PC-3 (cell line): ENCODE data around the gene SIGLEC14. TPM values are rescaled to one million over a fixed set of nuclear protein-coding genes. Genes with fewer than 3 reads are reported as not detected.
A peak's percentile ranks its signal among the peaks of the same experiment; 100 is the strongest.
"Not testable (repeated sequence)": the region's sequence is repeated elsewhere in the genome, so short reads cannot be mapped to it uniquely, and the experiment has no call there.

Experiments
- ATAC-seq: fragments of 200-7000 bp; cut with Tn5 transposase; 2 replicates; pipeline ENCODE4 v1.9.1; 2020; ENCODE audit warnings: mild to moderate bottlenecking, moderate library complexity
- BruUV-seq: library from RNA; stranded (reverse); fragments of 400-500 nt; replicated peaks from 2 replicates; lab custom pipeline; 2021; lab: Mats Ljungman, UMichigan
- CTCF ChIA-PET: fragments of 300-600 bp; sonication (Branson Sonifier 250); formaldehyde crosslinking; loops from one replicate; lab custom pipeline; 2022; ENCODE audit warnings: antibody characterized with exemption; lab: Charles Lee
- POLR2A ChIA-PET: fragments of 300-600 bp; sonication (Branson Sonifier 250); formaldehyde crosslinking; loops from one replicate; lab custom pipeline; 2022; ENCODE audit warnings: antibody characterized with exemption; ENCODE audit not compliant: unreplicated experiment; lab: Charles Lee
- DNase-seq: peaks from one replicate; pipeline ENCODE4 v3.0.0-alpha.2; 2015
- H2AFZ ChIP-seq: fragments of 300-600 bp; sonication (generic); 2 replicates; pipeline ENCODE4 v1.6.0; 2016; ENCODE audit warnings: antibody characterized with exemption, low read length
- H3F3A ChIP-seq: fragments of 300-600 bp; sonication (generic); one replicate; pipeline ENCODE4 v1.6.0; 2017; ENCODE audit warnings: antibody characterized with exemption, low read length, control low read depth, mild to moderate bottlenecking; ENCODE audit not compliant: unreplicated experiment
- H3K27ac ChIP-seq: fragments of 300-600 bp; sonication (generic); 2 replicates; pipeline ENCODE4 v1.5.1; 2016; ENCODE audit warnings: mild to moderate bottlenecking, low read length
- H3K27me3 ChIP-seq: fragments of 300-600 bp; sonication (generic); 2 replicates; pipeline ENCODE4 v1.6.1; 2016; ENCODE audit warnings: low read length, mixed read lengths
- H3K36me3 ChIP-seq: fragments of 300-600 bp; sonication (generic); 2 replicates; pipeline ENCODE4 v1.6.1; 2016; ENCODE audit warnings: low read depth, mixed run types, low read length, mixed read lengths
- H3K4me1 ChIP-seq: fragments of 300-600 bp; sonication (generic); 2 replicates; pipeline ENCODE4 v1.5.1; 2016; ENCODE audit warnings: low read length; ENCODE audit not compliant: insufficient read depth
- H3K4me2 ChIP-seq: fragments of 300-600 bp; sonication (generic); 2 replicates; pipeline ENCODE4 v1.6.0; 2016; ENCODE audit warnings: low read length
- H3K4me3 ChIP-seq: fragments of 300-600 bp; sonication (generic); 2 replicates; pipeline ENCODE4 v1.5.1; 2016; ENCODE audit warnings: mild to moderate bottlenecking, low read length, mixed read lengths
- H3K79me2 ChIP-seq: fragments of 300-600 bp; sonication (generic); 2 replicates; pipeline ENCODE4 v1.6.1; 2017; ENCODE audit warnings: low read length, mixed read lengths
- H3K9ac ChIP-seq: fragments of 300-600 bp; sonication (generic); 2 replicates; pipeline ENCODE4 v1.6.0; 2016; ENCODE audit warnings: mild to moderate bottlenecking, low read length
- H3K9me2 ChIP-seq: fragments of 300-600 bp; sonication (generic); replicated peaks from 2 replicates; pipeline ENCODE4 v1.6.1; 2016; ENCODE audit warnings: mixed run types, low read length, mixed read lengths
- H3K9me3 ChIP-seq: fragments of 300-600 bp; sonication (generic); 2 replicates; pipeline ENCODE4 v1.6.1; 2016; ENCODE audit warnings: low read length, mixed read lengths
- H4K20me1 ChIP-seq: fragments of 300-600 bp; sonication (generic); 2 replicates; pipeline ENCODE4 v1.6.1; 2016; ENCODE audit warnings: low read length, mixed read lengths
- CTCF ChIP-seq: fragments of 300-600 bp; sonication (generic); conservative IDR thresholded peaks from 2 replicates; pipeline ENCODE4 v1.5.1; 2017; ENCODE audit warnings: antibody characterized with exemption, low read depth, mild to moderate bottlenecking, low read length
- EZH2 ChIP-seq: fragments of 300-600 bp; sonication (generic); IDR thresholded peaks from one replicate; pipeline ENCODE4 v1.6.1; 2017; ENCODE audit warnings: antibody characterized with exemption, mild to moderate bottlenecking, low read length; ENCODE audit not compliant: unreplicated experiment
- EZH2phosphoT487 ChIP-seq: fragments of 300-600 bp; sonication (generic); IDR thresholded peaks from 2 replicates; pipeline ENCODE4 v1.6.1; 2018; ENCODE audit warnings: mild to moderate bottlenecking, antibody characterized with exemption, low read length, borderline replicate concordance
- intact Hi-C: fragments of 100-400 bp; cut with micrococcal nuclease; formaldehyde crosslinking; loops from 2 replicates; pipeline ENCODE4 v1.9.0; 2023
- total RNA-seq: library from RNA; depleted of rRNA; stranded (reverse); fragments of >200 nt; gene quantifications from 2 replicates; pipeline ENCODE4 v1.2.3, GENCODE V29; 2014

Gene SIGLEC14
- total RNA-seq, 1 experiment from 2014 or later, result not detected

DNA sequence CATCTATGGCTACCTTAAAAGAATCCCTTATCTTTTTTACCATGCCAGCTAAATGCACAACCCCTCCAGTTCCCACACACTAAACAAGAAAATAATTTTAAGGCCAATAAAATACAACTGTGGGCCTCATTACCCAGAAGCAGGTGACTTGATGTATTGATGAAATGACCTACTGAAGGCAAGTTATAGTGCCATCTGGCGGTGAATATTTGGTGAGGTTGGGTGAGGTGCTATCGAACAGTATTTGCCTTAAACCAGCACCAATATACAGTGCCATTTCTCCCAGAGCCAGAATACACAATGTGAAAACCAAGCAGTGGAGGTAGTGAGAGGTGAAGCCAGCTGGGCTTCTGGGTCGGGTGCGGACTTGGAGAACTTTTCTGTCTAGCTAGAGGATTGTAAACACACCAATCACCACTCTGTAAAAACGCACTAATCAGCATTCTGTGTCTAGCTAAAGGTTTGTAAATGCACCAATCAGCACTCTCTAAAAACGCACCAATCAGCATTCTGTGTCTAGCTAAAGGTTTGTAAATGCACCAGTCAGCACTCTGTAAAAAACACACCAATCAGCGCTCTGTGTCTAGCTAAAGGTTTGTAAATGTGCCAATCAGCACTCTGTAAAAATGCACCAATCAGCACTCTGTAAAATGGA is 29.4 kb upstream of the SIGLEC14 start:
- H3K27me3 ChIP-seq, H3K9me3 ChIP-seq, H3K9ac ChIP-seq, H3K9me2 ChIP-seq, H3K27ac ChIP-seq, H3K36me3 ChIP-seq, H3K4me3 ChIP-seq, POLR2A ChIA-PET, H3K79me2 ChIP-seq, H2AFZ ChIP-seq, BruUV-seq, H3F3A ChIP-seq, H3K4me2 ChIP-seq, intact Hi-C loops, H4K20me1 ChIP-seq, H3K4me1 ChIP-seq: not testable (repeated sequence)
- CTCF ChIA-PET, result interaction anchor here (1.4 kb wide), 1 partner anchor 15 kb away, joined by 6 read pairs; no protein-coding TSS in a partner anchor
- DNase-seq (peak; percentile 74), ATAC-seq (peak; percentile 51)
- TF ChIP-seq CTCF, result peak; percentile 78

DNA sequence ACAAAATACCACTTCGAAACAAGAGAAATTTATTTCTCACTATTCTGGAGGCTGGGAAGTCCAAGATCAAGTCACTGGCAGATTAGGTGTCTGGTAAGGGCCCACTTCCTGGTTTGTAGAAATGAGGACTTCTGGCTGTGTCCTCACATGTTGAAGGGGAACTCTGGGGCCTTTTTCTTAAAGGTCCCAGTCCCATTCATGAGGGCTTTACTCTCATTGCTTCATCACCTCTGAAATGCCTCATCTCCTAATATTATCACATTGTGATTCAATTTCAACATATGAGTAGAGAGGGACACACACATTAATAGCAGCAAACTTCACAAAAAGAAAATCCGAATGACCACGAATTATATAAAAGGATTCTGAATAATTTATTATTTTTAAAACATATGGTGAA is 21.6 kb upstream of the SIGLEC14 start:
- no TSS peak for BruUV-seq
- no peak overlapping the region for H3K4me2 ChIP-seq
- ChIA-PET POLR2A (no interaction called here), CTCF (no interaction called here)
- no peaks in the 10 kb centered on the region for H3K36me3 ChIP-seq
- H3K9ac ChIP-seq, result no peak overlapping the region
- H4K20me1 ChIP-seq, result no peaks in the 10 kb centered on the region
- no peaks in the 10 kb centered on the region for H3K9me3 ChIP-seq
- H3K4me3 ChIP-seq, result no peak overlapping the region
- H3K27me3 ChIP-seq, result peaks cover 22% of the 10 kb centered on the region
- ATAC-seq (no peak), DNase-seq (no peak)
- H3F3A ChIP-seq, result no peaks in the 10 kb centered on the region
- TF ChIP-seq EZH2phosphoT487, result no peak
- no peak for TF ChIP-seq EZH2
- no peak for TF ChIP-seq CTCF
- no peaks in the 10 kb centered on the region for H3K4me1 ChIP-seq
- H2AFZ ChIP-seq, result no peak overlapping the region
- intact Hi-C loops, result no loop called here
- H3K9me2 ChIP-seq, result no peaks in the 10 kb centered on the region
- no peaks in the 10 kb centered on the region for H3K79me2 ChIP-seq
- no peak overlapping the region for H3K27ac ChIP-seq

- POLR2A ChIA-PET, result no interaction called here
- no peaks in the 10 kb centered on the region for H3K79me2 ChIP-seq
These were observed 18.4 kb upstream of the SIGLEC14 start for GRCh38 chr19:51664997-51665396.

More at GRCh38 chr19:51664997-51665396, 18.4 kb upstream of the SIGLEC14 start:
- Histone ChIP-seq H3K9me3 (no peaks in the 10 kb centered on the region), H2AFZ (no peak overlapping the region), H3K27me3 (peaks cover 30% of the 10 kb centered on the region), H3K9me2 (no peaks in the 10 kb centered on the region), H3K9ac (no peak overlapping the region), H4K20me1 (no peaks in the 10 kb centered on the region), H3K27ac (no peak overlapping the region), H3F3A (no peaks in the 10 kb centered on the region), H3K4me3 (no peak overlapping the region), H3K36me3 (no peaks in the 10 kb centered on the region), H3K4me1 (no peaks in the 10 kb centered on the region), H3K4me2 (no peak overlapping the region)
- BruUV-seq, result no TSS peak
- ATAC-seq (peak; percentile 71), DNase-seq (peak; percentile 51)
- peak; percentile 68 for TF ChIP-seq CTCF
- no peak for TF ChIP-seq EZH2phosphoT487
- no peak for TF ChIP-seq EZH2
- CTCF ChIA-PET, result interaction anchor here (0.6 kb wide), 1 partner anchor 134 kb away, joined by 5 read pairs; no protein-coding TSS in a partner anchor
- intact Hi-C loops, result loop anchor here (2.0 kb wide), 1 partner anchor 114 kb away; no protein-coding TSS in a partner anchor
